22Rv1 (cell line): ENCODE data around the gene ADRA2A.

ENCODE experiments used
- ZFX ChIP-seq: fragments of 450-650 bp; IDR thresholded peaks from 2 replicates; pipeline ENCODE4 v1.6.1; 2017; ENCODE audit warnings: antibody characterized with exemption, borderline replicate concordance
- TF ChIP-seq, protein P1 (sequence below): fragments of 450-650 bp; IDR thresholded peaks from 2 replicates; pipeline ENCODE4 v1.5.1; 2017; ENCODE audit warnings: mild to moderate bottlenecking

DNA sequence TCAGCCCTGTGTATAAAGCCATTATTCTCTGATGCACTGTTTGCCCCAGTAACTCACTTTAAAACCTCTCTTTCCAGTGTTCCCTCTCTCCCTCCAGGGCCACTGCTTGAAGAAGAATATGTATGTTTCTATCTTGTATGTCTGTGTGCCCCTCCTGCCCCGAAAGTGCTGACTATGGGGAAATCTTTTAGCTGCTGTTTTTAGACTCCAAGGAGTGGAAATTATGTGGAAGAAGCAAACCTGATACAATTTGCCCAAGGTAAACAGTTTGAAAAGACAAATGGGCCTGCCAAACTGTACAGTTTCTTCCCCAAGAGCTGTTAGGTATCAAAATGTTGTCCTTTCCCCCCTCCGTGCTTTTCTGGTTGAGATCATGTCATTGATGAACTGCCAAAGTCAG is 3.4 kb downstream of the ADRA2A start:
- TF ChIP-seq, protein P1, sequence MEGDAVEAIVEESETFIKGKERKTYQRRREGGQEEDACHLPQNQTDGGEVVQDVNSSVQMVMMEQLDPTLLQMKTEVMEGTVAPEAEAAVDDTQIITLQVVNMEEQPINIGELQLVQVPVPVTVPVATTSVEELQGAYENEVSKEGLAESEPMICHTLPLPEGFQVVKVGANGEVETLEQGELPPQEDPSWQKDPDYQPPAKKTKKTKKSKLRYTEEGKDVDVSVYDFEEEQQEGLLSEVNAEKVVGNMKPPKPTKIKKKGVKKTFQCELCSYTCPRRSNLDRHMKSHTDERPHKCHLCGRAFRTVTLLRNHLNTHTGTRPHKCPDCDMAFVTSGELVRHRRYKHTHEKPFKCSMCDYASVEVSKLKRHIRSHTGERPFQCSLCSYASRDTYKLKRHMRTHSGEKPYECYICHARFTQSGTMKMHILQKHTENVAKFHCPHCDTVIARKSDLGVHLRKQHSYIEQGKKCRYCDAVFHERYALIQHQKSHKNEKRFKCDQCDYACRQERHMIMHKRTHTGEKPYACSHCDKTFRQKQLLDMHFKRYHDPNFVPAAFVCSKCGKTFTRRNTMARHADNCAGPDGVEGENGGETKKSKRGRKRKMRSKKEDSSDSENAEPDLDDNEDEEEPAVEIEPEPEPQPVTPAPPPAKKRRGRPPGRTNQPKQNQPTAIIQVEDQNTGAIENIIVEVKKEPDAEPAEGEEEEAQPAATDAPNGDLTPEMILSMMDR = no peak
- TF ChIP-seq ZFX = no peak
